Stimulated activated naive CD4-positive, alpha-beta T cell (primary cell): ENCODE results near the gene ERFE.
A peak's percentile ranks its signal among the peaks of the same experiment; 100 is the strongest.

ENCODE experiments used
- DNase-seq, 6 experiments: peaks; one replicate each; lab custom pipeline; 2025; lab: John Stamatoyannopoulos, UW

Gene ERFE

GRCh38 chr2:238155051-238155760, 3.6 kb upstream of the ERFE start:
- no peak for DNase-seq

GRCh38 chr2:238155761-238156694, 2.7 kb upstream of the ERFE start:
- DNase-seq = no peak

GRCh38 chr2:238157506-238158017, 1.2 kb upstream of the ERFE start:
- no peak for DNase-seq

GRCh38 chr2:238158018-238158508, 707 bp upstream of the ERFE start:
- no peak for DNase-seq

- DNase-seq = peak in 1 of 6 experiments; percentile 19
Measured at GRCh38 chr2:238159071-238159539, 335 bp downstream of the ERFE start.

- DNase-seq = no peak
Measured at GRCh38 chr2:238159661-238160205, 963 bp downstream of the ERFE start.

- DNase-seq = no peak
Measured at GRCh38 chr2:238160206-238161129, 1.7 kb downstream of the ERFE start.

GRCh38 chr2:238161291-238162051, 2.7 kb downstream of the ERFE start:
- DNase-seq = no peak

- no peak for DNase-seq
Measured at GRCh38 chr2:238162251-238162845, 3.6 kb downstream of the ERFE start.

- no peak for DNase-seq
Measured at GRCh38 chr2:238162846-238163441, 4.2 kb downstream of the ERFE start.

- DNase-seq = no peak
Measured at GRCh38 chr2:238163481-238164198, 4.9 kb downstream of the ERFE start.

GRCh38 chr2:238164906-238165287, 6.1 kb downstream of the ERFE start:
- no peak for DNase-seq

- no peak for DNase-seq
Measured at GRCh38 chr2:238165288-238165921, 6.6 kb downstream of the ERFE start.

GRCh38 chr2:238166391-238167343, 7.9 kb downstream of the ERFE start:
- DNase-seq = no peak

- no peak for DNase-seq
Measured at GRCh38 chr2:238167344-238167715, 8.6 kb downstream of the ERFE start.

- no peak for DNase-seq
Measured at GRCh38 chr2:238167761-238168160, 9.0 kb downstream of the ERFE start.
